K562 treated with DMSO at 1 percent for 12 hours (cell line): ENCODE measurements around the gene SLC16A9. TPM values are rescaled to one million over a fixed set of nuclear protein-coding genes. Genes with fewer than 3 reads are reported as not detected.

ENCODE experiments used
- total RNA-seq: library from RNA; unstranded; fragments of 300-600 nt; gene quantifications from 2 replicates; pipeline ENCODE4 v1.2.3, GENCODE V29; 2022; ENCODE audit not compliant: insufficient read depth

SLC16A9 gene
- not detected in 2 replicates for total RNA-seq

DNA sequence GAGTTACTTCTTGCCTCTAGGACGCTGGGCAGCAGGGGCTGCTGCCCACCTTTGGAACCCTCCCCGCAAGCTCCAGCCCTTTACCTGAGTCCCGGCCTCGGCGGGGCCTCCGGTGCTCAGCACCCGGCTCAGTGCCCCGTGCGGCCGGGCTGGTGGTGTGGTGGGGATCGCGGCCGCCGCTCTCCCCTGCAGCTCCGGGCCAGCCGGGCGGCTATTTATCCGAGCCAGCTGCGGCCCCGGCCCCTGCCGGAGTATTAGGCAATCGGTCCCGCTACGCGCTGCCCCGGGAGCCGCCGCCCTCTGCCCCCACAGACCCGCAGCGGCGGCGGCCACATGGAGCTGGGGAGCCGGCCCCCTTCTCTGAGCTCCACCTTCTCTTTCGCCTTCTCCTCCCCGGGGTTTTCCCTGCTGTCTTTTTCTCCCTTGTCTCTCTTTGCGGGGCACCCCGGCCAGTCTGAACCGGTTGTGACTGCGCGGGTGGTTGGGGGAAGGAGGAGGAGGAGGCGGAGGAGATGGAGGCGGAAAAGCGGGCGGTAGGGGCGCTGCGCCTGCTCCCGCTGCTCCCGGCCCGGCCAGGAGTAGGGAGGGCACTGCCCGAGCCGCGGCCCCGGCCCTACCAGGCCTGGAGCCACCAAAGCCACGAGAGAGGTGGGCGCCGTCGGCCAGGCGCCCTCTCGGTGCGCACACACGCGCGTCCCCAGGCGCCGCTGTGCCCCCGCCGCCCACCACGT, at the start of gene SLC16A9:
TSS of gene SLC16A9 (minus strand) at position 456 of the 731 bp plus-strand sequence. CDS start 25,559 bp downstream, outside the sequence.

DNA sequence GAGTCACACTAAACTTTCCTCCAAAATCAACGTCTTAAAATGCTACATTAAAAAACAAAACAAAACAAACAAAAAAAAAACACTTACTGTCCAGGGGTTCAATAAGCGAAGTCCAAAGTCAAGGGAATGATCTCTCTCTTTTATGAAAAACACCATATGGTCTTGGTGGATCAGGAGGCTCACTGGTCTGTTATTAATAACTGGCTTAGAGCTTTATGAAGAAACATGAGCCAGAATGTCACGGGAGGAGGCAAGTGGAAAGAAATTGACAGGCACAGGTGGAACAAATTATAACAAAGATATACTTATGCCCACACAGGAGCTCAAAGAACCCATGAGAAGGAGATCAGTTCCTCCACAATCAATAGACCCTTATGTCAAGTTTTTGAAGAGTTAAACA, 43.6 kb upstream of the SLC16A9 start, which contains the start of gene MRLN:
TSS of gene MRLN (minus strand) at position 189 of the 400 bp plus-strand sequence.

Other genes with a start within 250 kb of the SLC16A9 start
- gene MRLN, start 43.6 kb upstream of the SLC16A9 start, total RNA-seq = not detected in 2 replicates
- 4.3 and 18.0 TPM in 2 replicates for gene CCDC6, start 196.7 kb upstream of the SLC16A9 start, total RNA-seq